EL (cell line): ENCODE results near the gene MREG.
A peak's percentile ranks its signal among the peaks of the same experiment; 100 is the strongest.
"Not testable (repeated sequence)": the region's sequence is repeated elsewhere in the genome, so short reads cannot be mapped to it uniquely, and the experiment has no call there.

Source experiments
- DNase-seq: peaks from one replicate; pipeline ENCODE4 v3.0.0-alpha.2; 2016

Gene MREG

GRCh38 chr2:216018709-216019108, 5.4 kb upstream of the MREG start:
- DNase-seq, result no peak

GRCh38 chr2:216017365-216017764, 4.0 kb upstream of the MREG start:
- peak; percentile 51 for DNase-seq

GRCh38 chr2:216016581-216016980, 3.2 kb upstream of the MREG start:
- no peak for DNase-seq

- DNase-seq, result no peak
Measured at GRCh38 chr2:216015722-216016464, 2.5 kb upstream of the MREG start.

- no peak for DNase-seq
Measured at GRCh38 chr2:216014986-216015385, 1.6 kb upstream of the MREG start.

GRCh38 chr2:216014006-216014405, 655 bp upstream of the MREG start:
- DNase-seq, result no peak

GRCh38 chr2:216012830-216013079, 596 bp downstream of the MREG start:
- no peak for DNase-seq

- peak; percentile 38 for DNase-seq
Measured at GRCh38 chr2:216012133-216012829, 1.1 kb downstream of the MREG start.

GRCh38 chr2:216009215-216009614, 4.1 kb downstream of the MREG start:
- not testable (repeated sequence) for DNase-seq

- no peak for DNase-seq
Measured at GRCh38 chr2:216008387-216008786, 5.0 kb downstream of the MREG start.

- DNase-seq, result peak; percentile 42
Measured at GRCh38 chr2:216006164-216006663, 7.1 kb downstream of the MREG start.

- no peak for DNase-seq
Measured at GRCh38 chr2:216004697-216005283, 8.6 kb downstream of the MREG start.

GRCh38 chr2:216003876-216004696, 9.3 kb downstream of the MREG start:
- no peak for DNase-seq

- no peak for DNase-seq
Measured at GRCh38 chr2:216002693-216003092, 10.7 kb downstream of the MREG start.

GRCh38 chr2:216002101-216002678, 11.2 kb downstream of the MREG start:
- DNase-seq, result no peak

- no peak for DNase-seq
Measured at GRCh38 chr2:216001216-216002100, 11.9 kb downstream of the MREG start.

- DNase-seq, result no peak
Measured at GRCh38 chr2:215998636-215999035, 14.7 kb downstream of the MREG start.

GRCh38 chr2:215997219-215997618, 16.1 kb downstream of the MREG start:
- DNase-seq, result no peak

GRCh38 chr2:215994911-215995310, 18.4 kb downstream of the MREG start:
- DNase-seq, result no peak

- not testable (repeated sequence) for DNase-seq
Measured at GRCh38 chr2:215988556-215989207, 24.7 kb downstream of the MREG start.

GRCh38 chr2:215985257-215985656, 28.1 kb downstream of the MREG start:
- DNase-seq, result no peak
